B cell (primary cell): ENCODE results near the gene CDK4. TPM values are rescaled to one million over a fixed set of nuclear protein-coding genes. Genes with fewer than 3 reads are reported as not detected.

Experiments used
- ATAC-seq: fragments of 200-7000 bp; cut with Tn5 transposase; one replicate; pipeline ENCODE4 v1.10.0; 2021; ENCODE audit warnings: low read depth, mild to moderate bottlenecking, moderate number of reproducible peaks, moderate library complexity
- CTCF ChIA-PET: fragments of 350-600 bp; sonication (Branson Sonifier 250); formaldehyde crosslinking; loops from one replicate; lab custom pipeline; 2021; ENCODE audit warnings: antibody characterized with exemption, inconsistent platforms; lab: Charles Lee
- POLR2A ChIA-PET: fragments of 350-600 bp; sonication (Branson Sonifier 250); formaldehyde crosslinking; loops from one replicate; lab custom pipeline; 2021; ENCODE audit warnings: antibody characterized with exemption; lab: Charles Lee
- DNase-seq: peaks from one replicate; pipeline ENCODE4 v3.0.0; 2013
- H2AFZ ChIP-seq: 2 replicates; pipeline ENCODE4 v1.6.1; 2012; ENCODE audit warnings: mild to moderate bottlenecking, low read depth, low read length; ENCODE audit not compliant: insufficient read depth, poor library complexity, severe bottlenecking
- H3K27ac ChIP-seq, 2 donors: 1 replicate in 1 of 2; 2 replicates in 1 of 2; pipeline ENCODE4 v1.5.1; 2012 to 2013; ENCODE audit warnings: low read length in 2 of 2, mild to moderate bottlenecking in 2 of 2, moderate library complexity in 1 of 2
- H3K27me3 ChIP-seq, 4 experiments: fragments of 200-600 bp in 1 of 4; sonication (generic) in 1 of 4; replicated peaks in 1 of 4; 1 replicate in 2 of 4; 2 replicates in 2 of 4; pipeline versions ENCODE4 v1.6.1 to v1.7.0; 2013 to 2016; ENCODE audit warnings: low read length in 3 of 4, mild to moderate bottlenecking in 2 of 4, mixed read lengths in 1 of 4, moderate library complexity in 1 of 4; ENCODE audit not compliant: insufficient read depth in 4 of 4, control insufficient read depth in 3 of 4; ENCODE audit errors: control extremely low read depth in 1 of 4
- H3K36me3 ChIP-seq, 2 experiments: replicated peaks in 1 of 2; 1 replicate in 1 of 2; 2 replicates in 1 of 2; pipeline versions ENCODE4 v1.6.1 to v1.7.1; 2013; ENCODE audit warnings: low read length in 1 of 2; ENCODE audit not compliant: insufficient read depth in 2 of 2, control insufficient read depth in 1 of 2; ENCODE audit errors: control extremely low read depth in 1 of 2, extremely low read depth in 1 of 2
- H3K4me1 ChIP-seq, 2 donors: fragments of 200-600 bp in 1 of 2; sonication (generic) in 1 of 2; 1 replicate in 1 of 2; 2 replicates in 1 of 2; pipeline versions ENCODE4 v1.5.1 to v1.6.1; 2013 to 2017; ENCODE audit warnings: low read length in 2 of 2; ENCODE audit not compliant: control insufficient read depth in 2 of 2, insufficient read depth in 2 of 2
- H3K4me2 ChIP-seq: replicated peaks from 2 replicates; pipeline ENCODE3; 2012; ENCODE audit warnings: mild to moderate bottlenecking, low read depth, low read length; ENCODE audit not compliant: poor library complexity, severe bottlenecking
- H3K4me3 ChIP-seq, 5 experiments: fragments of 200-600 bp in 1 of 5; sonication (generic) in 1 of 5; 1 replicate in 3 of 5; 2 replicates in 2 of 5; pipeline versions ENCODE4 v1.5.1 to v1.7.0; 2011 to 2016; ENCODE audit warnings: low read length in 4 of 5, mild to moderate bottlenecking in 4 of 5, low read depth in 2 of 5, control low read depth in 1 of 5, moderate library complexity in 1 of 5; ENCODE audit not compliant: insufficient read depth in 1 of 5; ENCODE audit errors: control extremely low read depth in 1 of 5, extremely low read depth in 1 of 5
- H3K79me2 ChIP-seq: fragments of 200-600 bp; sonication (generic); one replicate; pipeline ENCODE4 v1.6.0; 2016; ENCODE audit warnings: low read length; ENCODE audit not compliant: control insufficient read depth, insufficient read depth
- H3K9ac ChIP-seq: fragments of 200-600 bp; sonication (generic); 2 replicates; pipeline ENCODE4 v1.6.1; 2017; ENCODE audit warnings: mild to moderate bottlenecking, low read length, moderate library complexity
- H3K9me3 ChIP-seq, 3 donors: one replicate each; pipeline versions ENCODE4 v1.6.1 to v1.7.1; 2013; ENCODE audit warnings: low read length in 2 of 3; ENCODE audit not compliant: control insufficient read depth in 2 of 3, insufficient read depth in 1 of 3; ENCODE audit errors: control extremely low read depth in 1 of 3
- H4K20me1 ChIP-seq: 2 replicates; pipeline ENCODE4 v1.6.0; 2012; ENCODE audit warnings: mild to moderate bottlenecking, low read length; ENCODE audit not compliant: insufficient read depth, control insufficient read depth, poor library complexity, severe bottlenecking
- H3K27ac Mint-ChIP-seq: one replicate; pipeline ENCODE4 v1.8.0; 2021; ENCODE audit warnings: mixed read lengths
- H3K27me3 Mint-ChIP-seq: one replicate; pipeline ENCODE4 v1.8.0; 2021; ENCODE audit warnings: mixed read lengths
- H3K4me1 Mint-ChIP-seq: one replicate; pipeline ENCODE4 v1.8.0; 2021; ENCODE audit warnings: mixed read lengths
- H3K4me3 Mint-ChIP-seq: one replicate; pipeline ENCODE4 v1.8.0; 2021; ENCODE audit warnings: mixed read lengths
- H3K9me3 Mint-ChIP-seq: one replicate; pipeline ENCODE4 v1.8.0; 2022; ENCODE audit warnings: mixed read lengths; ENCODE audit not compliant: insufficient read depth
- EZH2 ChIP-seq: IDR thresholded peaks from 2 replicates; pipeline ENCODE4 v1.6.1; 2012; ENCODE audit warnings: borderline replicate concordance, low read depth, mild to moderate bottlenecking, moderate library complexity, low read length; ENCODE audit not compliant: insufficient read depth, poor library complexity, severe bottlenecking
- WGBS: methylation state at CpG from one replicate; pipeline ENCODE4 v1.1.5; 2013; ENCODE audit warnings: missing lambda C conversion rate; ENCODE audit not compliant: insufficient coverage; 5-methylcytosine and 5-hydroxymethylcytosine counted together
- intact Hi-C: fragments of 100-400 bp; cut with micrococcal nuclease; formaldehyde crosslinking; loops from one replicate; pipeline ENCODE4 v1.10.0; 2022
- polyA plus RNA-seq: library from polyadenylated mRNA; depleted of rRNA; stranded (reverse); fragments of >200 nt; gene quantifications from 2 replicates; pipeline ENCODE4 v1.2.3, GENCODE V29; 2012
- total RNA-seq, 2 donors: library from RNA; stranded (reverse); fragments of 120-200 nt in 1 of 2; gene quantifications; 1 replicate in 1 of 2; 2 replicates in 1 of 2; pipeline versions ENCODE4 v1.2.3 to v1.2.4, GENCODE V29; 2013 to 2022
- TF ChIP-seq, protein P1 (sequence below): fragments of 200-600 bp; IDR thresholded peaks from one replicate; pipeline ENCODE4 v1.8.0; 2022; ENCODE audit warnings: antibody characterized with exemption, mild to moderate bottlenecking

CDK4 gene
- total and polyA plus RNA-seq, 2 donors (not counting 1 experiment from before 2014, with no cell fraction given) = 34.8 to 44.6 TPM

DNA sequence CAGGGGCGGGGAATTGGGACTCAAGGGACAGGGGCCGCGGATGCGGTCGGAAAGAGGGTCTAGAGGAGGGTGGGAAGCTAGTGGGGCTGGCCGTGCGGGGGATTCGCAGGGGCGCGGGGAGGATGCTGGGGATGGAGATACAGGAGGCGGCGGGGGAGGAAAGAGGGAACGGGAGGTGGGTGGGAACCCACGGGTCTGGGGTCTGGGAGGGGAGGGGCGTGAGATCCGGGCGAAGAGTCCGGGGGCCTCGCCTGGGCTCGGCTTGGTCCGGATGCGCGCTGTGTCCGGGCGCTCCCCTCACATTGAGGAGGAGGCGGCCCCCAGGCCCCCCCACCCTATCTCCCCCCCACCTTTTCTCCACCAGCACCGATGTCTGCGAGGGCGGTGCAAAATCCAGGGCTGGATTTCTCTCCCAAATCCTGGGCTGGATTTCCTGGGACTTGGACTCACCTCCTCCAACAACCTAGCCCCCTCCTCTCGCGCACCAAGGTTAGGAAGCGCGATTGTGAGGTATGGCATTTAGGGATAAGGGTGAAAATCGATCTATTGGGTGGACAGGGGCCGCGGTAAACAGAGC, 13.4 kb downstream of the CDK4 start, which contains the start of gene AGAP2:
AGAP2 (minus strand) TSS at position 82 of the 577 bp plus-strand sequence. CDS start 496 bp downstream, outside the sequence.
- 76% methylated on average over 11 of the region's 36 CpGs for WGBS

More for the DNA sequence above, 13.4 kb downstream of the CDK4 start, which contains the start of gene AGAP2:
- H3K79me2 ChIP-seq = peaks cover 65% of the 10 kb centered on the region
- Mint-ChIP-seq H3K4me1 (peaks cover 33% of the 10 kb centered on the region), H3K27ac (peak within 1 kb of the TSS; percentile 1), H3K9me3 (no peaks in the 10 kb centered on the region), H3K27me3 (no peaks in the 10 kb centered on the region), H3K4me3 (peak within 1 kb of the TSS; percentile 17)
- ChIA-PET CTCF (interaction anchor here (4.0 kb wide), 1 partner anchor 18 kb away, joined by 21 read pairs; no protein-coding TSS in a partner anchor), POLR2A (no interaction called here)
- no peak for ATAC-seq
- TF ChIP-seq, protein P1, sequence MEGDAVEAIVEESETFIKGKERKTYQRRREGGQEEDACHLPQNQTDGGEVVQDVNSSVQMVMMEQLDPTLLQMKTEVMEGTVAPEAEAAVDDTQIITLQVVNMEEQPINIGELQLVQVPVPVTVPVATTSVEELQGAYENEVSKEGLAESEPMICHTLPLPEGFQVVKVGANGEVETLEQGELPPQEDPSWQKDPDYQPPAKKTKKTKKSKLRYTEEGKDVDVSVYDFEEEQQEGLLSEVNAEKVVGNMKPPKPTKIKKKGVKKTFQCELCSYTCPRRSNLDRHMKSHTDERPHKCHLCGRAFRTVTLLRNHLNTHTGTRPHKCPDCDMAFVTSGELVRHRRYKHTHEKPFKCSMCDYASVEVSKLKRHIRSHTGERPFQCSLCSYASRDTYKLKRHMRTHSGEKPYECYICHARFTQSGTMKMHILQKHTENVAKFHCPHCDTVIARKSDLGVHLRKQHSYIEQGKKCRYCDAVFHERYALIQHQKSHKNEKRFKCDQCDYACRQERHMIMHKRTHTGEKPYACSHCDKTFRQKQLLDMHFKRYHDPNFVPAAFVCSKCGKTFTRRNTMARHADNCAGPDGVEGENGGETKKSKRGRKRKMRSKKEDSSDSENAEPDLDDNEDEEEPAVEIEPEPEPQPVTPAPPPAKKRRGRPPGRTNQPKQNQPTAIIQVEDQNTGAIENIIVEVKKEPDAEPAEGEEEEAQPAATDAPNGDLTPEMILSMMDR = no peak
- TF ChIP-seq EZH2 = no peak
- no peak for DNase-seq
- no peak within 1 kb of the TSS for H3K9ac ChIP-seq
- no peaks in the 10 kb centered on the region for H3K9me3 ChIP-seq
- intact Hi-C loops = no loop called here
- peaks cover 57% of the 10 kb centered on the region for H4K20me1 ChIP-seq
- H3K4me3 ChIP-seq = no peak within 1 kb of the TSS
- no peaks in the 10 kb centered on the region for H3K27me3 ChIP-seq
- peaks cover 31 to 38% of the 10 kb centered on the region in 2 donors for H3K4me1 ChIP-seq
- peaks cover 0 to 38% of the 10 kb centered on the region in 2 experiments for H3K36me3 ChIP-seq
- peak within 1 kb of the TSS; percentile 9 for H3K4me2 ChIP-seq
- no peak within 1 kb of the TSS for H3K27ac ChIP-seq
- H2AFZ ChIP-seq = no peak within 1 kb of the TSS
